K562 (cell line): Measurements from ENCODE around the gene CCDC183. TPM values are rescaled to one million over a fixed set of nuclear protein-coding genes. Genes with fewer than 3 reads are reported as not detected.

Source experiments
- ATAC-seq: fragments of 200-7000 bp; cut with Tn5 transposase; 3 replicates; pipeline ENCODE4 v1.9.1; 2020; ENCODE audit warnings: moderate library complexity
- BruUV-seq: library from RNA; stranded (reverse); fragments of 400-500 nt; replicated peaks from 2 replicates; lab custom pipeline; 2021; lab: Mats Ljungman, UMichigan
- CTCF ChIA-PET: fragments of 300-600 bp; formaldehyde crosslinking; extraction: SDS; loops from one replicate; lab custom pipeline; 2021; ENCODE audit warnings: low intra/inter-chr PET ratio; lab: Yijun Ruan, JAX
- POLR2A ChIA-PET: fragments of 300-600, 350-650 bp; sonication (Branson Sonifier 250); formaldehyde crosslinking; extraction: SDS; loops from one replicate; lab custom pipeline; 2021; ENCODE audit warnings: antibody characterized with exemption, inconsistent platforms; lab: Yijun Ruan, JAX
- DNase-seq, 4 experiments: peaks; one replicate each; pipeline versions ENCODE4 v3.0.0 to v3.0.0-alpha.2; 2011 to 2018; ENCODE audit warnings: low spot score in 3 of 4, mixed read lengths in 3 of 4; ENCODE audit errors: extremely low read depth in 1 of 4
- FAIRE-seq: peaks from 2 replicates; lab custom pipeline; 2011; peaks lifted over from hg19 to GRCh38; lab: Jason Lieb, UNC
- H2AFZ ChIP-seq: 2 replicates; pipeline ENCODE4 v1.6.0; 2011; ENCODE audit warnings: low read depth, low read length, control low read depth, inconsistent platforms
- H3K27ac ChIP-seq: fragments of 200-600 bp; 3 replicates; pipeline ENCODE4 v1.8.0; 2011; ENCODE audit warnings: low read depth, mild to moderate bottlenecking, control low read depth, inconsistent platforms, low read length, moderate library complexity, mixed read lengths; ENCODE audit errors: extremely low read depth
- H3K27me3 ChIP-seq, 2 experiments: fragments of 300-600 bp in 1 of 2; 2 replicates in 1 of 2; 3 replicates in 1 of 2; pipeline versions ENCODE4 v1.6.0 to v1.8.0; 2011; ENCODE audit warnings: inconsistent platforms in 2 of 2, low read length in 2 of 2, mild to moderate bottlenecking in 1 of 2, mixed read lengths in 1 of 2, moderate library complexity in 1 of 2; ENCODE audit not compliant: control insufficient read depth in 2 of 2, insufficient read depth in 2 of 2
- H3K36me3 ChIP-seq: fragments of 300-600 bp; 3 replicates; pipeline ENCODE4 v1.8.0; 2011; ENCODE audit warnings: mild to moderate bottlenecking, low read length, inconsistent platforms; ENCODE audit not compliant: control insufficient read depth, insufficient read depth
- H3K4me1 ChIP-seq, 2 experiments: fragments of 200-600 bp in 1 of 2; replicated peaks in 1 of 2; 2 replicates in 1 of 2; 3 replicates in 1 of 2; pipeline versions ENCODE4 v1.5.1 to v1.8.0; 2011; ENCODE audit warnings: inconsistent platforms in 2 of 2, low read length in 2 of 2, mild to moderate bottlenecking in 1 of 2, mixed read lengths in 1 of 2, moderate library complexity in 1 of 2; ENCODE audit not compliant: control insufficient read depth in 2 of 2, insufficient read depth in 2 of 2
- H3K4me2 ChIP-seq: 2 replicates; pipeline ENCODE4 v1.6.1; 2011; ENCODE audit warnings: low read length, control low read depth, inconsistent platforms, mixed read lengths; ENCODE audit not compliant: insufficient read depth
- H3K4me3 ChIP-seq: fragments of 200-600 bp; sonication (generic), shearing (Covaris generic); 2 replicates; pipeline ENCODE4 v1.5.1; 2016; ENCODE audit warnings: control low read depth, inconsistent platforms
- H3K79me2 ChIP-seq: fragments of 200-600 bp; 3 replicates; pipeline ENCODE4 v1.8.0; 2011; ENCODE audit warnings: low read length, inconsistent platforms; ENCODE audit not compliant: control insufficient read depth, insufficient read depth
- H3K9ac ChIP-seq, 2 experiments: 2 replicates each; pipeline versions ENCODE4 v1.6.0 to v1.6.1; 2011; ENCODE audit warnings: low read depth in 2 of 2, low read length in 2 of 2, control low read depth in 1 of 2, inconsistent platforms in 1 of 2, mild to moderate bottlenecking in 1 of 2, mixed read lengths in 1 of 2; ENCODE audit not compliant: insufficient read depth in 1 of 2
- H3K9me1 ChIP-seq: one replicate; pipeline ENCODE4 v1.6.0; 2011; ENCODE audit warnings: inconsistent platforms, mild to moderate bottlenecking, low read length, moderate library complexity; ENCODE audit not compliant: control insufficient read depth, insufficient read depth
- H3K9me3 ChIP-seq: replicated peaks from 2 replicates; pipeline ENCODE4 v1.5.1; 2011; ENCODE audit warnings: low read depth, low read length, inconsistent platforms; ENCODE audit not compliant: control insufficient read depth, insufficient read depth
- H4K20me1 ChIP-seq: replicated peaks from 2 replicates; pipeline ENCODE4 v1.6.1; 2011; ENCODE audit warnings: low read length, inconsistent platforms, mixed read lengths; ENCODE audit not compliant: control insufficient read depth, insufficient read depth
- BRF1 ChIP-seq: IDR thresholded peaks from 3 replicates; pipeline ENCODE4 v1.6.1; 2011; ENCODE audit warnings: borderline replicate concordance, mild to moderate bottlenecking; ENCODE audit not compliant: insufficient read length; ENCODE audit errors: extremely low read depth
- CHD1 ChIP-seq: fragments of 200-600 bp; sonication (generic); IDR thresholded peaks from one replicate; pipeline ENCODE4 v1.6.1; 2012; ENCODE audit warnings: mild to moderate bottlenecking, moderate library complexity, low read length, inconsistent platforms
- DEAF1 ChIP-seq: fragments of 450-650 bp; formaldehyde crosslinking; IDR thresholded peaks from 2 replicates; pipeline ENCODE4 v1.4.0; 2020; ENCODE audit warnings: mild to moderate bottlenecking, moderate library complexity
- FIP1L1 ChIP-seq: fragments of 200-400 bp; formaldehyde crosslinking; IDR thresholded peaks from 2 replicates; pipeline ENCODE4 v1.6.1; 2018; ENCODE audit warnings: mild to moderate bottlenecking, low read depth, low read length; ENCODE audit not compliant: poor library complexity, severe bottlenecking
- POLR2G ChIP-seq: fragments of 200-400 bp; formaldehyde crosslinking; IDR thresholded peaks from 2 replicates; pipeline ENCODE4 v1.6.1; 2017; ENCODE audit warnings: low read depth, mild to moderate bottlenecking, antibody characterized with exemption, low read length, moderate library complexity
- PRPF4 ChIP-seq: fragments of 200-400 bp; formaldehyde crosslinking; IDR thresholded peaks from one replicate; pipeline ENCODE4 v1.6.1; 2017; ENCODE audit warnings: low read length, low read depth, mild to moderate bottlenecking; ENCODE audit not compliant: insufficient read depth, poor library complexity, severe bottlenecking
- RBFOX2 ChIP-seq: fragments of 200-400 bp; formaldehyde crosslinking; IDR thresholded peaks from 2 replicates; pipeline ENCODE4 v1.6.1; 2017; ENCODE audit warnings: low read depth, mild to moderate bottlenecking, low read length, moderate library complexity
- RBM22 ChIP-seq: fragments of 200-400 bp; formaldehyde crosslinking; IDR thresholded peaks from 2 replicates; pipeline ENCODE4 v1.6.1; 2018; ENCODE audit warnings: low read length, low read depth; ENCODE audit not compliant: poor library complexity, severe bottlenecking
- RFX5 ChIP-seq: IDR thresholded peaks from 2 replicates; pipeline ENCODE4 v1.6.1; 2011; ENCODE audit warnings: low read depth, mild to moderate bottlenecking, improper control_type of control experiment, low read length
- SMARCE1 ChIP-seq: fragments of 450-650 bp; IDR thresholded peaks from 2 replicates; pipeline ENCODE4 v1.7.1; 2016; ENCODE audit warnings: mild to moderate bottlenecking
- ZNF217 ChIP-seq: sonication (generic); formaldehyde crosslinking; IDR thresholded peaks from 2 replicates; pipeline ENCODE4 v1.8.0; 2022; ENCODE audit warnings: mild to moderate bottlenecking, missing genetic modification reagents
- ZNF561 ChIP-seq: fragments of 450-650 bp; formaldehyde crosslinking; conservative IDR thresholded peaks from 2 replicates; pipeline ENCODE4 v1.4.0; 2020; ENCODE audit warnings: mild to moderate bottlenecking, moderate library complexity
- WGBS: fragments of 100-300 bp; shearing (Covaris generic); methylation state at CpG from one replicate; pipeline ENCODE4 v1.1.6; 2016; ENCODE audit warnings: low coverage, mixed read lengths; ENCODE audit not compliant: insufficient coverage; ENCODE audit errors: missing lambda C conversion rate; 5-methylcytosine and 5-hydroxymethylcytosine counted together
- in situ Hi-C: fragments of 300-500 bp; cut with MboI; formaldehyde crosslinking; loops from 4 replicates; pipeline ENCODE4 v1.15.0; 2018; ENCODE audit warnings: inconsistent platforms, mixed read lengths
- intact Hi-C: fragments of 100-400 bp; cut with micrococcal nuclease; formaldehyde crosslinking; loops from 2 replicates; pipeline ENCODE4 v1.14.2; 2022
- polyA plus RNA-seq, 8 experiments: library from polyadenylated mRNA; depleted of rRNA in 4 of 8; stranded (reverse) in 5 of 8; unstranded in 3 of 8; fragments of >200 nt; fragmentation: Nextera tagmentation in 2 of 8; fragmentation: Illumina TruSeq in 1 of 8; extraction: Ambion mirVana in 2 of 8; extraction: Trizol in 1 of 8; gene quantifications; 2 replicates each; pipeline versions ENCODE4 v1.2.1 to v1.2.3, GENCODE V29; 2011 to 2014; ENCODE audit warnings: inconsistent platforms in 1 of 8, missing spikeins in 1 of 8
- total RNA-seq, 7 experiments: library from RNA; depleted of rRNA in 6 of 7; stranded (reverse); fragments of >200 nt in 6 of 7; fragmentation: Illumina TruSeq in 2 of 7; extraction: Trizol in 2 of 7; gene quantifications; 2 replicates each; pipeline versions ENCODE4 v1.2.1 to v1.2.3, GENCODE V29; 2011 to 2021; ENCODE audit warnings: low replicate concordance in 1 of 7

The CCDC183 gene
- total and polyA plus RNA-seq, 9 of the 15 experiments (the other 6 are each of a cell fraction or from before 2014, with no cell fraction given) = 0.21 to 0.60 (median 0.29) TPM; not detected in 4

GRCh38 chr9:136844761-136845464 lies 48.8 kb downstream of the CCDC183 start:
- ChIA-PET CTCF (no interaction called here), POLR2A (no interaction called here)
- peaks cover 15% of the 10 kb centered on the region for H4K20me1 ChIP-seq
- no peaks in the 10 kb centered on the region for H3K9me3 ChIP-seq
- no peak overlapping the region for H3K27ac ChIP-seq
- H3K9me1 ChIP-seq = no peaks in the 10 kb centered on the region
- ATAC-seq = no peak
- no peak overlapping the region for H3K9ac ChIP-seq
- H3K4me3 ChIP-seq = no peak overlapping the region
- no peak overlapping the region for H3K4me2 ChIP-seq
- no TSS peak for BruUV-seq
- H3K79me2 ChIP-seq = peaks cover 16% of the 10 kb centered on the region
- no peaks in the 10 kb centered on the region for H3K27me3 ChIP-seq
- H3K4me1 ChIP-seq = peaks cover 10 to 85% of the 10 kb centered on the region in 2 experiments
- H2AFZ ChIP-seq = no peak overlapping the region
- in situ Hi-C loops (no loop called here), intact Hi-C loops (loop anchor here (5.0 kb wide), 1 partner anchor 97 kb away; the partner anchor contains the start of gene FBXW5)
- WGBS = 97% methylated on average over 28 of the region's 88 CpGs
- no peak for DNase-seq
- peaks cover 10% of the 10 kb centered on the region; the same call in 2 of the 3 replicates for H3K36me3 ChIP-seq
- TF ChIP-seq ZNF561 (no peak), RBM22 (peak; percentile 21)
- no peak for FAIRE-seq

GRCh38 chr9:136845465-136846260 lies 49.5 kb downstream of the CCDC183 start:
- peaks cover 17% of the 10 kb centered on the region for H4K20me1 ChIP-seq
- TF ChIP-seq POLR2G (peak; percentile 73), CHD1 (no peak), FIP1L1 (peak; percentile 23), RFX5 (no peak), SMARCE1 (no peak), ZNF217 (CRISPR knock-in tag) (no peak), BRF1 (no peak), PRPF4 (no peak), RBFOX2 (peak; percentile 48; the same call in 1 of the 2 replicates), DEAF1 (CRISPR knock-in tag) (no peak)

More at GRCh38 chr9:136845465-136846260, 49.5 kb downstream of the CCDC183 start:
- intact Hi-C loops (loop anchor here (5.0 kb wide), 1 partner anchor 97 kb away; the partner anchor contains the start of gene FBXW5), in situ Hi-C loops (no loop called here)
- no peak overlapping the region for H3K4me3 ChIP-seq
- ATAC-seq (no peak), DNase-seq (no peak), FAIRE-seq (no peak)
- H3K4me1 ChIP-seq = peaks cover 13 to 85% of the 10 kb centered on the region in 2 experiments; a peak in 4 of 5 replicates
- no peak overlapping the region for H3K27ac ChIP-seq
- no peak overlapping the region for H3K4me2 ChIP-seq
- peaks cover 23% of the 10 kb centered on the region for H3K79me2 ChIP-seq
- H3K9me1 ChIP-seq = no peaks in the 10 kb centered on the region
- no peaks in the 10 kb centered on the region for H3K27me3 ChIP-seq
- no peaks in the 10 kb centered on the region for H3K9me3 ChIP-seq
- POLR2A ChIA-PET = interaction anchor here (0.6 kb wide), 1 partner anchor 18 kb away, joined by 3 read pairs; no protein-coding TSS in a partner anchor
- no peak overlapping the region for H3K9ac ChIP-seq
- no peak overlapping the region for H2AFZ ChIP-seq
- peaks cover 11% of the 10 kb centered on the region; the same call in 1 of the 3 replicates for H3K36me3 ChIP-seq
- CTCF ChIA-PET = no interaction called here
- no TSS peak for BruUV-seq
- WGBS = 95% methylated on average over 18 of the region's 102 CpGs
